Activated CD8-positive, alpha-beta memory T cell treated with anti-CD3 and anti-CD28 coated beads for 4 hours (primary cell): ENCODE results near the gene CCNY.
"Not testable (repeated sequence)": the region's sequence is repeated elsewhere in the genome, so short reads cannot be mapped to it uniquely, and the experiment has no call there.

ENCODE experiments used
- DNase-seq, 2 donors: peaks; one replicate each; pipeline ENCODE4 v3.0.0-alpha.2; 2020; ENCODE audit warnings: low read depth in 2 of 2

CCNY gene

GRCh38 chr10:35406003-35406630 is 69.8 kb downstream of the CCNY start:
- DNase-seq = not testable (repeated sequence)

DNA sequence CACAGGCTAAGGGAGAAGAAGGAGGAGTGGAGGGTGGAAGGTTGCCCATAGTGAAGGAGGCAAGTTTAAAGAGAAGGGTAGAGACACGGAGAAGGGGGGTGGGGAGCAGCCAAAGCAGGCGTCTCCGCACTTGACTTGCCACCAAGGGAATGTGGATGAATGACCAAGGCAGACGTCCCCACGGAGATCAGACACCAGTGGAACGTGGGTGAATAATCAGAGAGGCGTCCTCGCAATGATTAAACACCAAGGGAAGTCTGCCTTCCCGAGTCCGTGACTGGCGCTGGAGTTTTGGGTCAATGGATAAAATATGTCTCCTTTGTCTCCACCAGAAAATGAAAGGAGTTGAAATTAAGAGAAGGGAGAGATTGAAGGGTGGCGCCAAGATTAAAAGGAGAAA is 71.4 kb downstream of the CCNY start:
- DNase-seq = not testable (repeated sequence)

GRCh38 chr10:35409094-35409582 is 72.8 kb downstream of the CCNY start:
- DNase-seq = no peak

DNA sequence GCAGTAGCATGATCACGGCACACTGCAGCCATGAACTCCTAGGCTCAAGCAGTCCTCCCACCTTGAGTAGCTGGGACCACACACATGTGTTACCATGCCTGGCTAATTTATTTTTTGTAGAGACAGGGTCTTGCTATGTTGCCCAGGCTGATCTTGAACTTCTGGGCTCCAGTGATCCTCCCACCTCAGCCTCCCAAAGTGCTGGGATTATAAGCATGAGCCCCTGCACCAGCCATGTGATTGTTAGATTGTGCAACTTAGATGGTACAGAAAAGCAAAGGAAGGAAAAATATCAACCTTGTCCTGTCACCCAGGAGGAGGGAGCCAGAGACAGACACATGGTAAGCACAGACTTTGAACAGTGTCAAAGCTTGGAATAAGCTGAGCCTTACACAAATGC is 73.5 kb downstream of the CCNY start:
- DNase-seq = no peak

DNA sequence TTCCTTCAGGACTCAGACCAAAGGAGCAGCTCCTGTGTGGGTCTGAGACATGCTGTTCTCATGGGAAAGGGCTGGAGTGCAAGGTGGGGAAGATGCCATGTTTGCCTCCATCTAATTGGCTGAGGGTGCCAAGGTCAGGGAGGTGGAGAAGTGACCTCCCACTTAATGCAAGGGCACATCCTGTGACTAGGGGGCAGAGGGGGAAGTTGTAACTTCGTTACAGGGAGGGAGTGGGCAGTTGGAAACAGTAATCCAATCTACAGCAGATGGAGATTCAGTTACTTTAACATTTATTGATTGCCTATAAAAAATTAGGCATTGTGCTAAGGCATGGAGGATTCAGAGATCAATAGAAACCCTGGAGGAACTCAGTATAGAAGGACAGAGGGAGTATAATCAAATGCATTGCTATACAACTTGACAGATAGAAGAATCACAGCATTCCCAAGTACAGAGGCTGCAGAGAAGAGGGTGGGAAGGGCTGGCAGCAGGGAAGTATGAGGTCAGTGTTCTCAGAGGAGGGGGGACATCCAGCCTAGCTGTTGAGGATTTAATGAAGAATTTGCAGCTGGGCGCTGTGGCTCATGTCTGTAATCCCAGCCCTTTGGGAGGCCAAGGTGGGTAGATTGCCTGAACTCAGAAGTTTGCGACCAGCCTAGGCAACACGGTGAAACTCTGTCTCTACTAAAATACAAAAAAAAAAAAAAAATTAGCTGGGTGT is 75.9 kb downstream of the CCNY start:
- no peak for DNase-seq

DNA sequence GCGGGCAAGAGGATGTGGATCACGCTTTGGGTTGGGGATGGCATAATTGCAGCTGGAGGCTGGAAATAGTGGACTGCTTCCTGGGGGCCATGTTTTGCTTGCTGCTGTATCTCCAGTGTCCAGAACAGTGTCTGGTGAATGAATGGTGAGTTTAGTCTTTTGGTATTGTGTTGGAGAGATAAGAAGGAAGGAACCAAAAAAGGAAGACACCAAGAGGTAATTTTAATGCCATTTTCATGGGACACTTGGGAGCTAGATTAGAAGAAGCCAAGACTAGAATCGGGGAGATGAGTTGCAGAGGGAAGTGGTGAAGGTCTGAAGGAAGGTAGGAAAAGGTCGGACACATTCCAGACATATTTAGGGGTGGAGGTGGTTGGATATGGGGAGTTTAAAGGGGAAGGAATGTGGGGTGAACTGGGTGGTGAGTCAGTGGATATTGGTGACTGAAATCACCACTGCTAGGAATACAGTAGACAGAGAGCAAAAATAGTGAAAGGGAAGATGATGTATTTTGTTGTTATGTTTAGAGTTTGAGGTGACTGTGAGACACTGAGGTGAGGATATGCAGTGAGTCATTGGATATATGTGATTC is 76.7 kb downstream of the CCNY start:
- DNase-seq = no peak

DNA sequence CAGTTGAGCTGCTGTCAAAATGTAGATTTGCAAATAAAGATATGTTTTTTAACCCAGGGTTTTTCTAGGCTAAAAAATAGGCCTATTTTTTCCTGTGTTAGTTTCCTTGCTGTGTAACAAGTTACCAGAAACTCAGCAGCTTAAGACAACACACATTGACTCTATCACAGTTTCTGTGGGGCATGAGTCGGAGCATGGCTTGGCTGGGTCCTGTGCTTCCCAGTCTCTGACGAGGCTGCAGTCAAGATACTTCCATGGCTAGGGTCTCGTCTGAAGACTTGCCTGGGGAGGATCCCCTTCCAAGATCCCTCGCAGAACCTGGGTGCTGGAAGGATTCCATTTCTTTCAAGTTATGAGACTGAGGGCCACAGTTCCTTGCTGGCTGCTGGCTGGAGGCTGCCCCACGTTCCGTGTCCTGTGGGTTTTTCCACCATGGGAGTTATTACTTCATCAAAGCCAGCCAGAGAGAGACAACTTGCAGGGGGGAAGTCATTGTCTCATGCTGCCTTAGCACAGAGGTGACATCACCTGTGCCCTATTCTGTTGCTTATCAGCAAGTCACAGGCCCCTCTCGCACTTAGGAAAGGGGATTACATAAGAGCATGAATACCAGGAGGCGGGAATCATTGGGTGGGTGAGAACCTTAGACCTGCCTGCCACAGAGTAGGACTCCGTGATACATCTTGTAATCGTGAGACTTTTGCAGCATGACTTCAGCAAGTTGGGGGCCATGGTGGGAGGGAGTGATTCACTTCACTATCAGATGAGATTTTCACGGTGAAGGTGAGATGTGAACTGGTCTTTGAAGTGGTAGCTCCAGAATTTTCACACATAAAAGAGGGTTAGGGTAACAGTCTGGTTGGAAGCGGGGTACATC is 77.9 kb downstream of the CCNY start:
- DNase-seq = peak in 1 of 2 donors; percentile 5

DNA sequence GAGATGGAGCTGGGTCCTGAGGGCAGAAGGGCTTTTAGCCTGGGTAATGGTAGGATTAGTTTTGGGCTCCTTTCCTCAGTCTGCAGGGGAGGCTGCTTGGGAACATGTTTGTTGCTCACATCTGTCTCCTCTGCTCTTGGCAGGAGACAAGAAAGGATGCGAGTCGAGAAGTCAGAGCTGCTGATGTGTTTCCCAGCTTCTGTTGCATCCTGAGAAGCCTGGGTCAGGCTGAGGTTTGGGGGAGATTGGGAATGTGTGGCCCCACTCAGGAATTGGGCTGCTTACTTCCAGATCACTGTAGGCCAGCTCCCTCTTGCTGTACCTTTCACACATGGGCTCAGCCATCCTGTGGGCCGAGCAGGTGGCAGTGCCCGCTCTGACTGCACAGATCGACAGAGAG is 79.2 kb downstream of the CCNY start:
- DNase-seq = no peak

GRCh38 chr10:35416619-35417312 is 80.5 kb downstream of the CCNY start:
- no peak for DNase-seq

- no peak for DNase-seq
These were observed 81.0 kb downstream of the CCNY start for GRCh38 chr10:35417313-35417625.

DNA sequence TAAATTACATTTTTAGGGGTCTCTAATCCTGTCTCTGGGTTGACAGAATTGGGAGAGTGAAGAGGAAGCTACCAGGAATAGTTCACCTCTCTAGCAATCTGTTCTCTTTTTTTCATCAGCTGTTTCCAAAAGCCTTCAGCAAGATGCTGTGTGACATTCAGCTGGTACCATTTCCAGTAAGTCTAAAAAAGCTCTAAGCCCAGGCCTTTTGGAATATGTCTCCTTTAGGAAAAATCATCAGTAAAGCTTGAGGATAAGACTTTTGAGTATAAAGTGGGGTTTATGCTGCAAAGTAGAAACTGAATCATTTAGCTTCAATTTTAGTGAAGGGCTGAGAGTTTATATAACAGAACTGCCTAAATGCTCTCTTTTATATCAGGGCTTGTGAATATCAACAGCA is 81.5 kb downstream of the CCNY start:
- DNase-seq = no peak

DNA sequence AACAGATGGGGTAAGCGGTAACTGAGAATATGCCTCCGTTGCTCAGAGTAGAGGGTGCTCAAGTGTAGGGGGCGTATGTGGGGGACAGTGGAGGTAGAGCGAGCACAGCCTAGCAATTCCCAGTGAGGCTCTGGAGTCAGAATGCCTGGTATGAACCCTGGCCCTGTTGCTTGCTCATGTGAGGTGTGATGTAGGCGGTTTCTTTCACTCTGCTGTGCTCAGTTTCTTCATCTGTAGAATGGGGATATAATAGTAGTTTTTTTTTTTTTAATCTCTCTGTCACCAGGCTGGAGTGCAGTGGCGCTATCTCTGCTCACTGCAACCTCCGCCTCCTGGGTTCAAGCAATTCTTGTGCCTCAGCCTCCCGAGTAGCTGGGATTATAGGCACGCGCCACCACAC is 82.3 kb downstream of the CCNY start:
- DNase-seq = not testable (repeated sequence)

- DNase-seq = no peak
These were observed 83.7 kb downstream of the CCNY start for GRCh38 chr10:35420044-35420443.

DNA sequence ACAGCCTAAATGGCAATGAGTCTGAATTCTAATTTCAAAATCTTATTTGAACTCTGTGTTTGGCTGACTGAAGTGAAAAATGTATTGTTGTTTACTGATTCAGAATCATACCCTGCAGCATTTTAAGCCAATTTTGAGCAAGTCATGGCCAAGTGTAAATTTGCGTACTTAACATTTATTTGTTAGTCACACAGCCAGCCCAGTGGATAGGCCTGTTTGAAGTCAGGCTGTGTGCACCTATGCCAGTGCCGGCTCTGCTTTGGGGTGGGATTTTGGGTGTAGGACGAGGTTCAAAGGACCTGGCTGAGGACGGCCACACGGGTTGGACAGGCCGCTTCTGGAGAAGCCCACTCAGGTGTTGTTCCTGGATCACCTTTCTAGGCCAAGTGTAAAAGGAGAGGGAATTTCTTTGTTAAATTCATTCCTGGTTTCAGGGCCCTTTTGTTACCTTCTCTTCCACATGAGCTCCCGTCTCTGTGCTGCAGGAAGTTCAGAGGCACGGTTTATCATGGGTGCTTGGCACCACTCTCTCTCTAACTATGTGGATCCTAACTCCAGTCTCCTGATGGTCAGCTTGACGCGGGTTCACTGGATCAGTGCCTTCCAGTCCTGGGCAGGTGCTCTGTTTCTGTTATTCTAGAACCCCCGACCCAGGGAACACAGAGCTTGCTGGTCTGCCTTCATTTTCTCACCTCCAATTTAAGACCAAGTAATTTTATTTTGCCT is 84.7 kb downstream of the CCNY start:
- DNase-seq = no peak

DNA sequence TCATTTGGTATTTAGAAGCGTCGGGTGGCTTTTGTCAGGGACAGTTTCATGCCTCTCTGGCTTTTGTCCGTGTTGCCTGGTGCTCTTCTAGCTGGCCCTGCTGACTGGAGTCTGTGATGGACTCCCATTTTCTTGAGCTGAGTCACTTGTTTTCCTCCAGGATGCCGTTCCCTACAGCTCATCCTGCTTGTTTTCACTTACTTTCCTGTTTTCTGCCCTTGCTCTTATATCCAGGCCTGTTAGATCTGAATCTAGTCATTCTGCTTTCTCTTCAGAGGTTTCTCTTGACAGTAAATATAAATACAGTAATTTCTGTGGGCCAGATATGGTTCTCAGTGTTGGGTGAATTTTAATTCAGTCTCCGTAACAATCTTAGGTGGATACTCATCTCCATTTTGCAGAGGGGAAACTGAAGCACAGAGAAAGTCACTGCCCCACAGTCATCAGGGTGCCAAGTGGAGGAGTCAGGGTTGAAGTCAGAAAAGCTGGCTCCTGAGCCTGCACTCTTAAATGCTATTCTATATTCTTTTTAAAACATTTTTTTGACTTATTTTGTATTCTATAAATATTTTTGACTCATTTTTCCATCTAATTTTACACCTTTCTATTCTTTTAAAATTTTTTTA is 85.4 kb downstream of the CCNY start:
- no peak for DNase-seq

DNA sequence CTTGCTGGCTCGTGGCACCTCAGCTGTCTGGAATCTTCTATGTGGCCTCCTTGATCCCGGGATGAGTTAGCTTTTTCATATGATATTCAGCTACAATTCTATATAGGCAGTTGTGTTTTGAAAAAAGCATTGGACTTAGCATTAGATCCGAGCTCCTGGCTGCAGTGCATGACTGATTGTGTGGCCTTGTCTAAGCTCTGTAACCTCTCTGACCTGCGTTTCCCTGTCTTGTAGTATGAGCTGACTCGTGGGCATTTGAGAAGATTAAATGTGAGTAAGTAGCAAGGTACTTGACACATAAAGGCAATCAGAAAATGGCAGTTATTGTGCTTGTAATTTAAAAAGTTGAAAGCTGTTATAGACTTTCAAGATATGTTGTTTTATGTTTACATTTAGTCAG is 85.9 kb downstream of the CCNY start:
- no peak for DNase-seq

DNA sequence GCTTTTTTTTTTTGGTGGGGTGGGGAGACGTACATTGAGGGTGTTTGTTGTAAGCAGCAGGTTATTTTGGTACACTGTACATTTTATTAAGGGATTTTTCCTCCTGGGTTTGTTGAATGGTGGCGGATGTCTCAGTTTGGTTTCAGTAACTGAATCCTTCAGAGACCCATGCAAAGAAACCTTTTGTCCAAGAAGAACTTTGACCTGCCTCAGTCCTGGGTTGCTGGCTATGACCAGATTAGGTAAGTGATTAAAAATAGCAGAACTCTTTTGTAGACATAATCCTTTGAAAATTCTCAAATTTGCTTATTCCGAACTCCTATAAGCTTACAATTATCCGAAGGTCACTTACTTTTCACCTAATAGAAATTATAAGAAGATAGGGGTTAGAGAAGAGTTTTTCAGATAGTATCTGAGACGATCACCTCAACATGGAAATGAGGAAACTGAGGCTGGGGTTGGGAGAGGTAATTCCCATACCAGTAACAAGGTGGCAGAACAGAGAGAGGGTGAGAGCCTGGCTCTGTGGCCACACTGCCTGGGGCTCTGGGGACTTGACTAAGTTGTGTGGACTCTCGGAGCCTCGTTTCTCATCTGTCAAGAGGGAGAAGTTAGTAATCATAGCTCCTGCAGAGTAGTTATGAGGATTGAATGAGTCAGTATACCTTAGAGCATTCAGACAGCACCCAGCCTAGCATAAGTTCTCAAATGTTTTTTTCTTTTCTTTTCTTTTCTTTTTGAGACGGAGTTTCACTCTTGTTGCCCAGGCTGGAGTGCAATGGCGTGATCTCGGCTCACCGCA is 87.4 kb downstream of the CCNY start:
- no peak for DNase-seq

DNA sequence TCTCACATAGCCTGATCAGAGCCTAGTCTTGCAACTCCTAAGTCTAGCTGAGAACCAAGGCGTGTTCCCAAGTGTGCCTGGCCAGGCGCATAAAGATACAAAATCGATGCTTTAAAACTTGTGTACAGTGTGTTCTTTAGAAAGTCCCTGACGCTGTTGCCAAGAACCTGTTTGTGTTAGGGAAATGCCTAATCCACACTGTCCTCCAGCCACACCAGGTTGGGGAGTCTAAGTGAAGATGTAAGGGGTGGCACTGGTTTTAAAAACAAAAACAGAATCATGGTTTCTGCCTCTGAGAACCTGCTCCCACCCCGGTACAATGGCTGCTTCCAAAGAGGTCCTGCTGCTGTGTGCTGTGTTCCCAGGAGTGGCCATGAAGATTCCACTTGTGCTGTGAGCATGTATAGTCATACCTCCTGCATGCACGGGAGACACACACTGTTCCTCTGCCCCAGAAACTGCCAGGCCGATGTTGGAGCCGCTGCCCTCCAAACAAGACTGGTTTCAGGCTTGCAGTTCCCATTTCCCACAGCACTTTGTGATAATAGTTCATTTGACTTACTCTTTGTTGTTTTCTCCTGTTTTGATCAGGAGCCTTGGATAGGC is 88.5 kb downstream of the CCNY start:
- DNase-seq = no peak

GRCh38 chr10:35425595-35425994 is 89.3 kb downstream of the CCNY start:
- no peak for DNase-seq
